ENCODE results near the gene RPL18A.

GRCh38 chr19:17908244-17908643, 48.5 kb downstream of the RPL18A start:
- no peak for TF ChIP-seq REST (IDR thresholded peaks at IDR 0.05)
- TF ChIP-seq CTCF (IDR thresholded peaks at IDR 0.05; ENCODE audit: low read depth, low read length, missing input control): no peak
- no peak for TF ChIP-seq RAD21 (IDR thresholded peaks at IDR 0.05)
- no peak for TF ChIP-seq TAF1 (conservative IDR thresholded peaks at IDR 0.05)
- no peak for TF ChIP-seq GABPA (IDR thresholded peaks at IDR 0.05 in 1 of 2, conservative IDR thresholded peaks at IDR 0.05 in 1 of 2)
- no peak for TF ChIP-seq HNF4A (conservative IDR thresholded peaks at IDR 0.05)
- TF ChIP-seq JUND (IDR thresholded peaks at IDR 0.05): no peak
- no peak for TF ChIP-seq HNF4G (IDR thresholded peaks at IDR 0.05)
- TF ChIP-seq RXRA (IDR thresholded peaks at IDR 0.05): no peak
- no peak for TF ChIP-seq MAX (IDR thresholded peaks at IDR 0.05)
